IMR-90 (cell line): ENCODE measurements around the gene SUPT16H.

Experiments
- CTCF ChIP-seq: conservative IDR thresholded peaks from 2 replicates; pipeline ENCODE4 v1.5.1; 2012; ENCODE audit warnings: mild to moderate bottlenecking, low read depth, low read length, improper control_type of control experiment
- MXI1 ChIP-seq: IDR thresholded peaks from 2 replicates; pipeline ENCODE4 v1.6.1; 2012; ENCODE audit warnings: low read depth, mild to moderate bottlenecking, low read length, moderate library complexity, borderline replicate concordance
- POLR2A ChIP-seq: IDR thresholded peaks from 2 replicates; pipeline ENCODE4 v1.6.1; 2012; ENCODE audit warnings: mild to moderate bottlenecking, low read depth, low read length
- RAD21 ChIP-seq: IDR thresholded peaks from 2 replicates; pipeline ENCODE4 v1.6.1; 2012; ENCODE audit warnings: low read length, improper control_type of control experiment
- SMC3 ChIP-seq: fragments of 150-350 bp; IDR thresholded peaks from 2 replicates; pipeline ENCODE4 v1.6.1; 2016; ENCODE audit warnings: low read depth, mild to moderate bottlenecking, antibody characterized with exemption, low read length, moderate library complexity

- TF ChIP-seq CTCF: no peak
- no peak for TF ChIP-seq SMC3
- no peak for TF ChIP-seq MXI1
- no peak for TF ChIP-seq POLR2A
- no peak for TF ChIP-seq RAD21
These were observed 36.6 kb downstream of the SUPT16H start for GRCh38 chr14:21347201-21347600.
